MM.1S (cell line): ENCODE data around the gene SLC38A8.

Source experiments
- CTCF ChIP-seq: fragments of 300-600 bp; sonication (generic); IDR thresholded peaks from 2 replicates; pipeline ENCODE4 v1.5.1; 2016; ENCODE audit warnings: antibody characterized with exemption, low read length, mixed read lengths
- EZH2 ChIP-seq: fragments of 300-600 bp; sonication (generic); optimal IDR thresholded peaks from 2 replicates; pipeline ENCODE3; 2017; ENCODE audit warnings: low read depth, mild to moderate bottlenecking, antibody characterized with exemption, low read length, mixed read lengths
- EZH2phosphoT487 ChIP-seq: fragments of 300-600 bp; sonication (generic); IDR thresholded peaks from 2 replicates; pipeline ENCODE4 v1.6.1; 2018; ENCODE audit warnings: antibody characterized with exemption, low read length

GRCh38 chr16:83968891-83969649, 73.5 kb downstream of the SLC38A8 start:
- TF ChIP-seq CTCF (no peak), EZH2 (no peak), EZH2phosphoT487 (no peak)
